ENCODE data around the gene HBS1L. TPM values are rescaled to one million over a fixed set of nuclear protein-coding genes. Genes with fewer than 3 reads are reported as not detected.

Gene HBS1L
- total RNA-seq, 1 donor from 2014 or later: 89.8 TPM

DNA sequence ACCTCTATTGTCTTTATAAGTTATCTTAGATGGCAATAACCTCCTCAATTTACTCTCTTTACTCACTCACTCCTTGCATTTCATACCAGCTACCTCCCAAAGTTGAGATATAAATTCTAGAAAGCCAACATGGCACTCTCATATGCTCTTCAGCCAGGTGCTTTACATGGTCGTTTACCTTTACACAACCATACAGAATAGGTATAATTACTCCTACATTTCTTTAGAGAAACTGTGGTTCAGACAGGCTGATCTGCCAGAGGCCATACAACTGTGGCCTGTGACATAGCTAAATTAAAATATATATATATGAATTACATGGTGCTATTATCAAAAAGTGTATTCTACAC is 45.7 kb downstream of the HBS1L start:
- DNase-seq (no peak), ATAC-seq (no peak)
- intact Hi-C loops (cut with micrococcal nuclease): no loop called here

DNA sequence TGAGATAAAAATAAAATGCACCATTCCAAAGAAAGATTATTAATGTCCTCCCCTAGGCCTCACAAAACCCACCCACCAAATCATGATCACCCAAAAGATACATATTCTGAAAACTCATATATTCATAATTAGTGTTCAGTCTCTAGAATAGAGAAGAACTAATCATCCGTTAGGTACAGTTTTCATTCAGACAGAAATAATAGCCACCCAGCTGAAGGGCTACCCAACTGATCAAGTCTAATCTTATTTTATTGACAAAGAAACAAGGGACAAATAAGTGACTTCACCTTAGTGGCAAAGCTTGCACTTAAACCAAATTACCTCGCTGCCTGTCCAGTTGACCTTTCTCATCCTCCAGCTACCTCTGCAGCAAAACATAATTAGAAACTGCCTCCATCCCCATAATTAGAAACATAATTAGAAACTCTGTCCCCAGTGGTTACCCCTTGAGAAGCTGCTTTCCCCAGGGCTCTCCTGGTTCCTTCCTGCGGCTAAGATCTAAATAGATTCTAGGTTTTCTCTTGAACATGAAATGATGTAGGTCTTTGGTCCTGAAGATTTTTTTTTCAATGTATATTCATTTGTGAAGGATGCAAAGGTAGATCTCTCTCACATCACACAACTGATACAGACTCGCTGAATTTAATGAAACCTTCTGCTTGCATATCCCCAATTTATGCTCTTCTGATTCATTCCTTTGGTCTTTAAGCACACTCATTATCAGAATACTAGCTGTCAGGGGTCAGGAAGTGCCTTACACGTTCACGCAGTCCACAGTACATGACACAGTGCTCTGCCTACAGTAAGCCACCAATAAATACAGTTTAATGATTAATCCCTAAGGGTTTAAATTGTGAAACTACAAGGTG is 46.3 kb downstream of the HBS1L start:
- ATAC-seq: no peak
- intact Hi-C loops (cut with micrococcal nuclease): no loop called here
- no peak for DNase-seq

DNA sequence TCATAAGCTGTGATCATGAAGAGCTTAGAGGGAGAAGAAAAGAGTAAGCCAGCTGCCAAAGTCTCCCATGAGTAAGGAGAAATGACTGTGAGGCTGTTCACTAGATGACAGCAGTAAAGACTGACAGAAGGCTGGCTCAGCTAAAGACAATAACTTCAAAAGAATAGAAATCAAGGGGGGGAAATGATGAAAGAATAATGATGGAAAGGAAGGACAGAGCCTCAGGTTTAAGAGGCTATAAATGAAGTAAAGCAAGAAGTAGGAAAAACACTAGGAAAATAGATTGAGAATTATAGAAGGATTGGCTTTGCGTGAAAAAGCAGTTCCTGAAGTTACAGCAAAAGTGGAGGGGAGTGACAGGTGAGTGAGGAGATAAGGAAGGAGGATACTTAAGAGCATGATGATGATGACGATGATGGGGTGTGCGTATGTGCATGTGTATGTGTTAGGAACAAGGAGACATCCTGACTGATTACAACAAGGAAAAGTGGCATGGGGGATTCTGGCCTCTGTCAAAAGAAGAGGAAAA is 48.2 kb downstream of the HBS1L start:
- no peak for DNase-seq
- no peak for ATAC-seq

DNA sequence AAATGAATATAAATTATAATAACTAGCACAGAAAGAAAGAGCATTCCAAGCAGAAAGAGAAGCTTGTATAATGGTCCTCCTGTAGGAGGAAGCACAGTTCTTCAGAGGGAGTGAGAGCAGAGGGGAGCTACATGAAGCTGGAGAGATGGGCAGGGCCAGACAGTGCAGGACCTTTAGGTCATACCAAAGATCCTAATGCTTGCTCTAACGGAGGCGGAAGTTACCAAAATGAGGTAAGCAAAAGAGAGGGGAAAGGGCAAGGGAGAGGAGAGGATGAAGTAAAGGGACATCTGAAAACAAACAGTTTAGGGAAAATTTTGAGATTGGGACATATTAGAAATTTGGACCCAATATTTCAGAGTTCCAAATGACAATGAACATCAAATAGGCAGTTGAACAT is 50.2 kb downstream of the HBS1L start:
- intact Hi-C loops (cut with micrococcal nuclease): no loop called here
- no peak for DNase-seq
- no peak for ATAC-seq

More for the DNA sequence above, 48.2 kb downstream of the HBS1L start:
- intact Hi-C loops (cut with micrococcal nuclease): no loop called here

DNA sequence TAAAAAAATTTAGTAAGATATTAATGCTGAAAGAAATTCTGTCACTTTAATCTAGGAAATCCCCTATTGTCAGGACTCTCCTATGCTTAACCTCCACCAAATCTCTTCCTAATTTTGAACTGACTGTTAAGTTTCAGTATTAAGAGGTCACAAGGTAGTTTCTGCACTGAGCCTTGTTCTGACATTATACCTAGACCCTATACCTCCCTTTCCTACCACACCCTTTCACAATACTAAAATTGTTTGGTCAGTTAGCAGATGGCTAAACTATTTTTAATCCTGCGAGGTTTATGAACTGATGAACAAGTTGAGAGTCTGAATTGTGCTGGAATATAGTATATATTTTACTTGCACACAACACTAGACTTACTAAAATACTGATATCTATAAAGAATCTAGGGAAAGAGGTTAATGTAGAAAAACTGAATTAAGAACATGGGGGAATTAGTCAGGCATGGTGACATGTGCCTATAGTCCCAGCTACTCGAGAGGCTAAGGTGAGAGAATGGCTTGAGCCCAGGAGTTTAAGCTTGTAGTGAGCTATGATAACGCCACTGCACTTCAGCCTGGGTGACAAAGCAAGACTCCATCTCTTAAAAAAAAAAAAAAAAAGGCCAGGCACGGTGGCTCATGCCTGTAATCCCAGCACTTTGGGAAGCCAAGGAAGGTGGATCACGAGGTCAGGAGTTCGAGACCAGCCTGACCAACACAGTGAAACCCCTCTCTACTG is 51.5 kb downstream of the HBS1L start:
- no peak for ATAC-seq
- no peak for DNase-seq
- intact Hi-C loops (cut with micrococcal nuclease): no loop called here

DNA sequence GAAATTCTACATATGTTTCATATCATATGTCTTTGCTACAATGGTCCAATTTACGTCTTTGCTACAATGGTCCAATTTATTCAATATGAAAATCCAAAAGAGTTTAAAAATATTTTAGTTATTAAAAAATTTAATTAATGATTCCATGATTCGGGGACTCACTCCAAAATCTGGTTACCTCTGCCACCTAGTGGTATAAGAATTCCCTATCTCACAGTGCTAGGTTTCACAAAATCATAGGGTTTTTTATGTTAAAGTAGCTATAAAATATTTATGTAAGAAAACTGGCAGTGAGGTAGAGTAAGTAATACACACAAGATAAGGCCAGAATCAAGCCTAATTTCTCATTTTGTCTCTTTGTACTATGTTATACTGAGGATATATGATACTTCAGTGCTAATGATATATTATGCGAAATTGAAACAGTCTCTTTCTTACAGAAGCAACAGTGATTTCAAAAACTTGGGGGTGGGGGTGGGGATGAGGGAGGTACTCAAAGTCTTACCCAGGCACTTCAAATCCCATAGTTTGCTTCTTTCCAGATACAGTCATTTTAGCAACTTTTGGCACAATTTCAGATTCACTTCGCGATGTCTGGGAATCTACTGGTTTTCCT is 52.3 kb downstream of the HBS1L start:
- ATAC-seq (no peak), DNase-seq (no peak)
- intact Hi-C loops (cut with micrococcal nuclease): no loop called here

DNA sequence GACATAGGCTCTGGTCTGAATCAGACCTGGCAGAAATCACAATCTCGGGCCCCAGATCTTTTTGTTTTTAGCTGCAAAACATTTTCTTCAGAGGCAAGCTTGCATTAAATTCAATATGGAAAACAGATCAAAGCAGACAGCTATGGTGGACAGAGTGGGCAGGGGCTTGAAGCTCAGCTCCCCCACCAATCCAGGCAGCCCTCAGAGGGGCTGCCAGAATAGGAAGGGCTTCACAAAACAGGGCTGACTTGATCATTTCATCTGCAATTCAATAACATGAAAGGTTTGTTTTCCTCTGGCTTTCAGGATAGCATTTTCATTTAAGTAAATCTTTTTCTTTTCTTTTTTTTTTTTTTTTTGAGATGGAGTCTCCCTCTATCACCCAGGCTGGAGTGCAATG is 55.5 kb downstream of the HBS1L start:
- DNase-seq: no peak
- no peak for ATAC-seq
- intact Hi-C loops (cut with micrococcal nuclease): no loop called here

DNA sequence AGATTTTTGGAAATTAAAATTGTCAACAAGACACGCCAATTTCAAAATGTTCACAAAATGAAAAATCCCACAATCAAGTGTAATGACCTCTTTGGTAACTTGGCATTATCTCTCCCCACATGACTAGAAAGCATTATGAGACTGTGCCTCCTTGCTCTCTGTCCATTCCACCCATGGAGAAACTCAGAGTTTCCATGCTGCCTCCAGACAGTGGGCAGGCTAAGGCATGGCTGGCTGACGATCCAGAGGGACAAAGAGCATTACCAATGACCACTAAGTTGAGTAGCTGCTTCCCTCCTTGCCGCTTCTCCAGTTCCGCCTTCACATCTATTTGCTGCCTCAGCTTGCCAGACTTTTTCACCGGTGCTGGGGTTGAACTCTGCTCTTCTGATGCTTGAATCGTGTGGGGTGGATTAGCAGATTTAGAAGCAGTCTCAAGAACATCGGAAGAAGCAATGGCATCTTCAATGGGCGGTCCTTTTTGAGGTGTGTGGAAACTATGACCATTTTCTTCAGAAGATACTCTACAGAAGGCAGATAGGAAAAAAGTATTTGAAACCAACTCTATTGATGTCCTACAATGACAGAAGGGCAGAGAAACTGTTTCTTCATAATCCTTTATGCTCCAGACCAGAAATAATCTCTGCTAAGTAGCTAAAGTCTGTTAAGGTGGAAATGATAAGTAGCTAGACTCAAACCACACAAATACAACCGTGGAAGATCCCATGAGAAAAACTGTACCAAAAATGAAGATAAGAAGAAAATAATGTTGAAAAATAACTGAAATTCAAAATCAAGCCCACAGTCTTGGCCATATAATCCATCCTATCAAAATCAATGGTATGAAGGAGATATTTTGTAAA is 57.3 kb downstream of the HBS1L start:
- DNase-seq (no peak), ATAC-seq (no peak)
- intact Hi-C loops (cut with micrococcal nuclease): no loop called here

DNA sequence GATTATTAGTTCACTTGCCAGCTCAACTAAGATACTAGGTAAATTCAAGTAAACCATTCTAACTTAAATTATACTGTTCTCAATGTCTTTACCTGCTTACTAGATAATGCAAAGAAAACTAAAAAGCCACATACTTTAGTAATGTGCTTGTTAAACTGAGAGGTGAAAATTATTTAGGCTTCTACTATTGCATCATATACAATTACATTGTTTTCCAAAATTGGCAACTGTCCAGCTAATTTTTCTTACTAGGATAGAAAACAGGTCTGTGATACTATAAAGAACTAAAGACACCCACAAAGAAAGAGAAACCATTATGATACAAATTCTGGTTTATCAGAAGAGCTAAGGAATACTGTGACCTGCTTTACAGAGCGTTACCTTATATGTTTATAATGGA is 59.1 kb downstream of the HBS1L start:
- ATAC-seq (no peak), DNase-seq (no peak)
- intact Hi-C loops (cut with micrococcal nuclease): no loop called here

DNA sequence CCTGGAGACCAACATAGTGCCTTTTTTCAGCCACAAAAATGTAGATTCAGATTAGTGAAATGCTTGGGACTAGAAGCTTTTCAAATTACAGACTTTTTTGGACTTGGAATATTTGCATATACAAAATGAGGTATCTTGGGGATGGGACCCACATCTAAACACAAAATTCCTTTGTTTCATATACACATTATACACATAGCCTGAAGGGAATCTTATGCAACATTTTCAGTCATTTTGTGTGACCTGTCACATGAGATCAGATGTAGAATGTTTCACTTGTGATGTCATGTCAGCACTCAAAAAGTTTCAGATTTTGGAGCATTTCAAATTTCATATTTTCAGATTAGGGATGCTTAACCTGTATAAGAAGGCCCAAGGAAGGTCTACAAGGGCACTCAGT is 60.2 kb downstream of the HBS1L start:
- intact Hi-C loops (cut with micrococcal nuclease): no loop called here
- ATAC-seq: no peak
- no peak for DNase-seq

DNA sequence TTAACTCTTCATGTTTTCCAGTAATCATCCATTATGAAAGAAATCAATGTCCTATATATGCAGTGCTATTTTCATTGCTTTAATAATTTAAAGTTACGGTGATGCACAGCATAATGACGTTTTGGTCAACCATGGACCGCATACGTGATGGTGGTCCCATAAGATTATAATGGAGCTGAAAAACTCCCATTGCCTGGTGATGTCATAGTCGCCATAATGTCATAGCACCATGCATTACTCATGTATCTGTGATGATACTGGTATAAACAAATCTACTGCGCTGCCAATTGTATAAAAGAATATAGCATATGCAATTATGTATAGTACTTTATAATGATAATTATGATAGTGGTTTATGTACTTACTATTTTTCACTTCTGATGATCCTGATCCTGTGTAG is 62.5 kb downstream of the HBS1L start:
- DNase-seq: no peak
- intact Hi-C loops (cut with micrococcal nuclease): no loop called here
- ATAC-seq: no peak

DNA sequence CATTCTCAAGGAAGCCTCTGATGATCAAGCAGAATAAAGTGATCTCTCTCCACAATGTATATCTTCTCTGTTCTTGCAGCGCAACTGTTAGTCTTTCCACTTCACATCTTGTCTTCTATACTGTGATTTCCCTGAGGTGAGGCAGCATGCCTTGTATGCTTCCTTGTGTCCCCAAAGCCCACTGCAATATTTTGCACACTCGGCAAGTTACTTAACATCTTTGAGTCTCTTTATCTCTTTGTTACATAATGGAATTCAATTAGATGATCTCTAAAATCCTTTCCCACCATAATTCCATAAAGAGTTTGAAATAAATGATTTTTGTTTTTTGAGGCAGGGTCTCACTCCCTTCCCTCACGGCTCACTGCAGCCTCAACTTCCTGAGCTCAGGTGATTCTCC is 64.4 kb downstream of the HBS1L start:
- ATAC-seq (no peak), DNase-seq (no peak)
- intact Hi-C loops (cut with micrococcal nuclease): no loop called here

DNA sequence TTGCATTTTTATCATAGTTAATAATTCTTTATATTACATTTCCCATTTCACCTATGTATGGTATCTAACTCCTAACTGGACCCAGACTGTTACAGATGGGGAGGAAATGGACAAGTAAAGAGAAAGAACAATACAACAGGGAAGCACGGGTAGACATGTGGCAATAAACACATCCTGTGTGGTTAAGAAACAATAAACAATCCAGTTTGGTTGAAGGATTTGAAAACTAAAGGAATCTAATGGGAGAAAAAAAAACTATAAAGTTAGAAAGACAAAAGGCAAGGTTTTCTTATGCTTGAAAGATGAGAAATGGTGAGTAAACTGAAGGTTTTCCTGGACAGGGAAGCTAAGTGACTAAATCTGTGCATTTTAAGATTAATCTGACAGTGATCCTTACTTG is 69.8 kb downstream of the HBS1L start:
- no peak for DNase-seq
- intact Hi-C loops (cut with micrococcal nuclease): no loop called here

DNA sequence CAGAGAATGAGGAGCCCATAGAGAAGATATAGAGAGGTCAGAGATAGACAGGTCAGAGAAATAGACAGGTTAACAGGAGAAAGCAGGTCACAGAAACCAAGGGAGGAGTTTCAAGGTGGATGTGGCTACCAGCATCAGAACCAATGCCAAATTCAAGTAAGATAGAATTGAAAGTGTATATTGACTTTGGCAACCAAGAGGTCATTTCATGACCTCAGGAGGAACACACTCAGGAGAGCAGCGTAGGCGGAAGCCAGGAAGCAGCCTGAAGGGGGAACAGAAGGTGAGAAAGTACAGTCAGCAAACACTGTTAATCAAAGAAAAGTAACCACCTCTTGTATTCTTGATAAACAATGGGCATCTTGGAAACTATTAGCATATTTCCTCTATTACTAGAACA is 70.8 kb downstream of the HBS1L start:
- DNase-seq (no peak), ATAC-seq (no peak)
- intact Hi-C loops (cut with micrococcal nuclease): no loop called here

More for the DNA sequence above, 69.8 kb downstream of the HBS1L start:
- ATAC-seq: no peak

DNA sequence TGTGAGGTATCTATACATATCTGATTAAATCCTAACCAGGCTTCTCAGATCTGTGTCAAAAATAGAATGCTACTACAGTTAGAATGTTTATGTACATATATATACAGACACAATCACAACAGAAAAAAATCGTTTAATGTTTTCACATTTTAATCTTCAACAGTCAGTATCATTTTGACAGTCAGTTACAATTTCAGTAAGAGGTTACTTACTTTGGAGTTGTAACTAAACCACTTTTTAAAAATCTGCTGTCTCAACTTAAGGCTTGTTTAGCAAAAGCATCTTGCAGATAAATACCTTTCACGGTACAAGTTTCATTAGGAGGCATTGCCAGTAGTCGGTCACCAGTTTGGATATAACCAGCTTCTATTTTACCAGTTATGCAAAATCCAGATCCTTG is 72.5 kb downstream of the HBS1L start:
- intact Hi-C loops (cut with micrococcal nuclease): no loop called here
- ATAC-seq: no peak
- DNase-seq: no peak

DNA sequence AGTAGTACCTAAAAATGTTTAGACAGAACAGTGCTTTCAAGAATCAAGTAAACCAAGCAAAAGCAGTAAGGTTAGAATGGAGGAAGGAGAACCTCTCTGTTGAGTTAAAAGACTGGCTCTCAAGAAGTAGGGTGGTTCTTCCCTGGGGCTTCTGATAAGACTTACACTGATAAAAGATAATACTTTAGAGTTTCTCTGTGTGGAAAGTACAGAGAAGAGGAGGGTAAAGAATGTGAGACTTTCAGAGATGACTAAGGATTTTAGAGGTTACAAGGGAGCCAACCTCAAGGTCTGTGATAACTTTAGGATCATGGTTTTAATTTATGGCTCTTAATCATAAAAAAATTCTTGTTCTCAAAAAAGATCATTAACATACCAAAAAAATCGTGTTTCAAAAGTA is 73.8 kb downstream of the HBS1L start:
- intact Hi-C loops (cut with micrococcal nuclease): no loop called here
- ATAC-seq (no peak), DNase-seq (no peak)

DNA sequence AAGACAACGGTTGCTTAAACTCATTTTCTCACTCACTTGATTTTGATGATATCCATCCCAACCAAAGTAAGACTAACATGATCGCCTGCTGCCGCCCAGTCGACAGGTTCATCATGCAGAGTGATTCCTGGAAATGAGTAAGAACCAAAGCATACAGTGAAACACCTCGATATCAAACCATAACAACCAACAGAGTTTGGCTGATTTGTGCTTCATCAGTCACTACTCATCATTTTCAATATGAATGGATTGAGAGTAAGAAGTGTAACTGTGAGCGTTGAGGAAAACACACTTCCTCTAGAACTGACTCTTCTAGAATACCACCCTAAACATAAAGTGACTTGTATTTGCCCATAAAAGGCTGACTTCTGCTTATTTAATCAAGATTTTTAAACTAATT is 75.5 kb downstream of the HBS1L start:
- DNase-seq: no peak
- ATAC-seq: no peak
- intact Hi-C loops (cut with micrococcal nuclease): no loop called here

DNA sequence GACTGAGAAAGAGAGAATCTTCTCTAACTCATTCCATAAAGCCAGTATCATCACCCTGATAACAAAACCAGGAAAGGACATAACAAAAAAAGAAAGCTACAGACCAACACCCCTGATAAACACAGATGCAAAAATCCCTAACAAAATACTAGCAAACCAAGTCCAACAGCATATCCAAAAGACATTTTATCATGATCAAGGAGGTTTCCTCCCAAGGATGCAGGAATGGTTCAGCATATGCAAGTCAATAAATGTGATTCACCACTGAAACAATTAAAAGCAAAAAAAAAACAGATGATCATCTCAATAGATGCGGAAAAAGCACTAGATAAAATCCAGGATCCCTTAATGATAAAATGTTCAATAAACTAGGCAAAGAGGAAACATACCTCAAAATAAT is 80.3 kb downstream of the HBS1L start:
- ATAC-seq: no peak
- intact Hi-C loops (cut with micrococcal nuclease): no loop called here
- no peak for DNase-seq

DNA sequence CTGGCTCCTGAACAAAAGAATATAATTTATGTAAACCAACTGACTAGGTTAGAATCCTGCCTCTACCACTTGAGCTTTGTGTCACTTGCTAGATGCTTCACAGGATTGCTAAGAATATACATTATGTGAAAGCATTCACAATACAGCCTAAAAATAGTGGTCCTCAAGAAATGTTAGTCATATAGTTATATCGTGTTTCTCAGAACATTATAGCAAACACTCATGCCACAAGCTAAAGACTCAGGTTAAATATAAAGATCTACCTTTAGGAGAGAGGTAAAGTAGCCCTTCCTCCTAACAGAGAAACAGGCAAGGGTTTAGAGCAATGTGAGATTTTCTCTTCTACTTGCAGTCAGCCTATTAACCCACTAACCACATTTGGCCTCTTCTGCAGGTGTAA is 86.9 kb downstream of the HBS1L start:
- intact Hi-C loops (cut with micrococcal nuclease): no loop called here
- ATAC-seq: no peak
- DNase-seq: no peak
